Mammary epithelial cell (primary cell): ENCODE data around the gene TMEM150C.

Experiments
- CTCF ChIP-seq, 2 donors: IDR thresholded peaks in 1 of 2; conservative IDR thresholded peaks in 1 of 2; 2 replicates each; pipeline ENCODE4 v1.5.1; 2011 to 2012; ENCODE audit warnings: inconsistent platforms in 2 of 2, low read length in 2 of 2, mild to moderate bottlenecking in 2 of 2, control low read depth in 1 of 2, low read depth in 1 of 2; ENCODE audit not compliant: insufficient read depth in 1 of 2; ENCODE audit errors: extremely low read depth in 1 of 2
- EZH2 ChIP-seq: IDR thresholded peaks from 2 replicates; pipeline ENCODE4 v1.6.1; 2012; ENCODE audit warnings: low read length, inconsistent platforms, borderline replicate concordance

GRCh38 chr4:82562564-82562854, 721 bp upstream of the TMEM150C start:
- TF ChIP-seq CTCF (conservative IDR thresholded peaks at IDR 0.05 in 1 of 2, IDR thresholded peaks at IDR 0.05 in 1 of 2; ENCODE audit: extremely low read depth in 1 of 2, insufficient read depth in 1 of 2, low read depth in 1 of 2, low read length in 2 of 2), result no peak
- TF ChIP-seq EZH2, result no peak
